Trophoblast cell (in vitro differentiated cells and primary cell): ENCODE data around the gene TBL2.
A peak's percentile ranks its signal among the peaks of the same experiment; 100 is the strongest.
"Not testable (repeated sequence)": the region's sequence is repeated elsewhere in the genome, so short reads cannot be mapped to it uniquely, and the experiment has no call there.

Experiments
- DNase-seq, 2 donors: peaks; one replicate each; pipeline ENCODE4 v3.0.0-alpha.2; 2016
- H2AFZ ChIP-seq: 2 replicates; pipeline ENCODE4 v1.6.1; 2013; ENCODE audit warnings: low read length, moderate library complexity, mild to moderate bottlenecking; ENCODE audit not compliant: insufficient read depth, poor library complexity
- H2AK5ac ChIP-seq: 2 replicates; pipeline ENCODE4 v1.6.1; 2013; ENCODE audit warnings: mild to moderate bottlenecking, low read length
- H2BK120ac ChIP-seq: 2 replicates; pipeline ENCODE4 v1.6.1; 2013; ENCODE audit warnings: low read length, mild to moderate bottlenecking, moderate library complexity; ENCODE audit not compliant: insufficient read depth, poor library complexity
- H2BK12ac ChIP-seq: 2 replicates; pipeline ENCODE4 v1.6.1; 2013; ENCODE audit warnings: mild to moderate bottlenecking, low read length, moderate library complexity
- H2BK5ac ChIP-seq: 2 replicates; pipeline ENCODE4 v1.6.1; 2013; ENCODE audit warnings: low read length, low read depth, moderate library complexity, mild to moderate bottlenecking; ENCODE audit not compliant: poor library complexity
- H3K14ac ChIP-seq: 2 replicates; pipeline ENCODE4 v1.6.1; 2013; ENCODE audit warnings: mild to moderate bottlenecking, low read length
- H3K18ac ChIP-seq: 2 replicates; pipeline ENCODE4 v1.6.1; 2013; ENCODE audit warnings: mild to moderate bottlenecking, low read length
- H3K23ac ChIP-seq: 2 replicates; pipeline ENCODE4 v1.6.1; 2013; ENCODE audit warnings: low read length
- H3K27ac ChIP-seq: 2 replicates; pipeline ENCODE4 v1.5.1; 2013; ENCODE audit warnings: low read depth, mild to moderate bottlenecking, inconsistent platforms, low read length, moderate library complexity
- H3K27me3 ChIP-seq: 2 replicates; pipeline ENCODE4 v1.6.1; 2013; ENCODE audit warnings: inconsistent platforms, mild to moderate bottlenecking, low read length, moderate library complexity; ENCODE audit not compliant: insufficient read depth
- H3K36me3 ChIP-seq, 2 experiments: 1 replicate in 1 of 2; 2 replicates in 1 of 2; pipeline ENCODE4 v1.6.1; 2013; ENCODE audit warnings: low read length in 2 of 2, mild to moderate bottlenecking in 2 of 2, moderate library complexity in 1 of 2; ENCODE audit not compliant: insufficient read depth in 2 of 2, control insufficient read depth in 1 of 2
- H3K4ac ChIP-seq: 2 replicates; pipeline ENCODE4 v1.6.1; 2013; ENCODE audit warnings: low read depth, mild to moderate bottlenecking, low read length, moderate library complexity
- H3K4me1 ChIP-seq, 2 experiments: 1 replicate in 1 of 2; 2 replicates in 1 of 2; pipeline ENCODE4 v1.6.1; 2013; ENCODE audit warnings: low read length in 2 of 2, mild to moderate bottlenecking in 2 of 2, moderate library complexity in 1 of 2; ENCODE audit not compliant: insufficient read depth in 2 of 2, control insufficient read depth in 1 of 2
- H3K4me2 ChIP-seq: 2 replicates; pipeline ENCODE4 v1.6.1; 2013; ENCODE audit warnings: inconsistent platforms, mild to moderate bottlenecking, low read length, moderate library complexity
- H3K4me3 ChIP-seq: 2 replicates; pipeline ENCODE4 v1.5.1; 2013; ENCODE audit warnings: mild to moderate bottlenecking, low read depth, low read length, inconsistent platforms
- H3K79me1 ChIP-seq: one replicate; pipeline ENCODE4 v1.6.1; 2013; ENCODE audit warnings: low read length
- H3K79me2 ChIP-seq: 2 replicates; pipeline ENCODE4 v1.6.1; 2013; ENCODE audit warnings: low read length, mild to moderate bottlenecking; ENCODE audit not compliant: control insufficient read depth, insufficient read depth, poor library complexity
- H3K9ac ChIP-seq: 2 replicates; pipeline ENCODE4 v1.6.1; 2013; ENCODE audit warnings: mild to moderate bottlenecking, low read length
- H3K9me3 ChIP-seq: 2 replicates; pipeline ENCODE4 v1.6.1; 2013; ENCODE audit warnings: low read depth, mild to moderate bottlenecking, control low read depth, inconsistent platforms, low read length; ENCODE audit not compliant: insufficient read depth
- H4K12ac ChIP-seq: 2 replicates; pipeline ENCODE4 v1.6.1; 2013; ENCODE audit warnings: low read depth, mild to moderate bottlenecking, low read length, moderate library complexity
- H4K8ac ChIP-seq: 2 replicates; pipeline ENCODE4 v1.6.1; 2013; ENCODE audit warnings: low read depth, mild to moderate bottlenecking, low read length, moderate library complexity
- H4K91ac ChIP-seq: one replicate; pipeline ENCODE4 v1.6.1; 2013; ENCODE audit warnings: low read depth, mild to moderate bottlenecking, low read length, moderate library complexity
- WGBS: extraction: QIAGEN DNeasy Blood & Tissue Kit; methylation state at CpG from one replicate; pipeline ENCODE4 v1.1.7; 2013; ENCODE audit warnings: missing lambda C conversion rate; ENCODE audit not compliant: insufficient read length, insufficient coverage; ENCODE audit errors: extremely low coverage; 5-methylcytosine and 5-hydroxymethylcytosine counted together

Gene TBL2

DNA sequence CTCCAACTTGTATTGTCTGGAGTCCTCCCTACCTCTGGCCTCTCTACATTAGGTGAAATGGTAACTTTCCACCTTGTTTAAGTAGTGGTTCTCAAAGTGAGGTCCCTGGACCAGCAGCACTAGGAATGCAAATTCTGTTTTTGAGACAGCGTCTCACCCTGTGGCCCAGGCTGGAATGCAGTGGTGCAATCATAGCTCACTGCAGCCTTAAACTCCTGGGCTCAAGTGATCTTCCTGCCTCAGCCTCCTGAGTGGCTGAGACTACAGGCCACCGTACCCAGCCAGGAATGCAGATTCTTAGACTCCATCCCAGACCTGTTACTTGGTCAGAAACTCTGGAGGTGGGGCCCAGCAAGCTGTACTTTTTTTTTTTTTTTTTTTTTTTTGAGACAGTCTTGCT is 6.8 kb upstream of the TBL2 start:
- Histone ChIP-seq H3K27me3 (no peaks in the 10 kb centered on the region), H3K9me3 (no peaks in the 10 kb centered on the region), H3K4me3 (no peak overlapping the region), H3K18ac (no peak overlapping the region), H4K12ac (no peak overlapping the region), H3K4me1 (peaks cover 0 to 4% of the 10 kb centered on the region in 2 experiments), H3K23ac (no peak overlapping the region), H2BK12ac (no peak overlapping the region), H3K9ac (no peak overlapping the region), H3K4me2 (no peak overlapping the region), H3K79me1 (no peaks in the 10 kb centered on the region), H3K36me3 (no peaks in the 10 kb centered on the region), H3K27ac (no peak overlapping the region), H2AFZ (no peak overlapping the region), H2BK5ac (no peak overlapping the region), H3K4ac (no peak overlapping the region), H4K91ac (no peak overlapping the region), H3K79me2 (no peaks in the 10 kb centered on the region), H2BK120ac (no peak overlapping the region), H2AK5ac (no peak overlapping the region), H4K8ac (no peak overlapping the region), H3K14ac (no peak overlapping the region)
- DNase-seq, result peak in 1 of 2 donors; percentile 26
- no CpG with 5 or more reads among the region's 2 CpGs for WGBS

- H3K9ac ChIP-seq, result no peak overlapping the region
- no peak overlapping the region for H4K8ac ChIP-seq
- no peak overlapping the region for H2BK5ac ChIP-seq
- no peak overlapping the region for H4K91ac ChIP-seq
- no peaks in the 10 kb centered on the region for H3K27me3 ChIP-seq
- H3K4me1 ChIP-seq, result peaks cover under 1 to 6% of the 10 kb centered on the region in 2 experiments
- H3K9me3 ChIP-seq, result no peaks in the 10 kb centered on the region
- H3K18ac ChIP-seq, result no peak overlapping the region
- H3K4me3 ChIP-seq, result no peak overlapping the region
- no peak overlapping the region for H3K4me2 ChIP-seq
- H2AFZ ChIP-seq, result no peak overlapping the region
- no peak overlapping the region for H3K27ac ChIP-seq
- peaks cover 5% of the 10 kb centered on the region for H3K79me1 ChIP-seq
- peak in 1 of 2 donors; percentile 9 for DNase-seq
- no CpG with 5 or more reads among the region's 6 CpGs for WGBS
- no peak overlapping the region for H3K14ac ChIP-seq
- peaks cover 5% of the 10 kb centered on the region for H3K79me2 ChIP-seq
- no peak overlapping the region for H3K4ac ChIP-seq
- H3K23ac ChIP-seq, result no peak overlapping the region
- H2BK12ac ChIP-seq, result no peak overlapping the region
- no peak overlapping the region for H2AK5ac ChIP-seq
- H3K36me3 ChIP-seq, result no peaks in the 10 kb centered on the region
- no peak overlapping the region for H4K12ac ChIP-seq
- no peak overlapping the region for H2BK120ac ChIP-seq
These were observed 4.4 kb upstream of the TBL2 start for GRCh38 chr7:73582664-73583202.

GRCh38 chr7:73581006-73581405 is 2.6 kb upstream of the TBL2 start:
- not testable (repeated sequence) for H3K23ac ChIP-seq, H3K4me3 ChIP-seq, H4K91ac ChIP-seq, H2AFZ ChIP-seq, H4K12ac ChIP-seq, H3K27ac ChIP-seq, DNase-seq, H4K8ac ChIP-seq, H2BK120ac ChIP-seq, H3K4me2 ChIP-seq, H3K79me1 ChIP-seq, H3K14ac ChIP-seq, H3K9ac ChIP-seq, H2AK5ac ChIP-seq, H3K27me3 ChIP-seq, H3K4ac ChIP-seq, H3K9me3 ChIP-seq, H2BK5ac ChIP-seq, H2BK12ac ChIP-seq, H3K18ac ChIP-seq, H3K36me3 ChIP-seq
- Histone ChIP-seq H3K79me2 (peaks cover 11% of the 10 kb centered on the region), H3K4me1 (peaks cover 7 to 11% of the 10 kb centered on the region in 2 experiments)
- no CpG with 5 or more reads among the region's 9 CpGs for WGBS

DNA sequence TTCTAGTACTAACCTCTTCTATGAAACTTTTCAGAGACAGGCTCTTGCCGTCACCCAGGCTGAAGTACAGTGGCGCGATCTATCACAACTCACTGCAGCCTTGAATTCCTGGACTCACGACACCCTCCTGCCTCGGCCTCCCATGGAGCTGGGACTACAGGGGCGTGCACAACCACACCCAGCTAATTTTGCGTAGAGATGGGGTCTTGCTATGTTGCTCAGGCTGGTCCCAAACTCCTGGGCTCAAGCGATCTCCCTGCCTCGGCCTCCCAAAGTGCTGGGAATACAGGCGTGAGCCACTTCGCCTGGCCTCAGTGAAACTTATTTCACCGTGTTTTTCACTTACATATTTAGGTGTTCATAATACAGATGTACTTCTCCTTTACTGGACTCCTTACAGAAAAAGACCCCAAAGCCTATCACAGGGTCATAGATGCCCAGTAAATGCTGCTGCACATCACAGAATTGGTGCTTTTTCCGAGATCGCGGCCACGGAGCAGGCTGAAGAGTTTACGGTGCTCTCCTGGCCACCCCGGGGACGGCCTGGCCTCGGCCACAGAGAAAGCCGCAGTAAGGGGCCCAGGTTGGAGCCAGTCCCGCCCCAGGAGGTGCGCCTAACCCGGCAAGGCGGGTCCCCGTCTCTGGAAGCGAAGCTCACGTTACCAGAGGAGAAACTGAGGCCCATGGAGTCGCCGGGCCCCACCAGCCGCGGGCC is 595 bp downstream of the TBL2 start:
- Histone ChIP-seq H3K79me2 (peaks cover 11% of the 10 kb centered on the region), H4K91ac (peak overlapping the region; percentile 89), H4K8ac (peak overlapping the region; percentile 82), H3K4me3 (peak overlapping the region; percentile 95), H3K14ac (peak overlapping the region; percentile 72), H3K36me3 (peaks cover 20 to 23% of the 10 kb centered on the region in 2 experiments), H3K4me2 (peak overlapping the region; percentile 84), H2BK12ac (no peak overlapping the region), H2AK5ac (peak overlapping the region; percentile 85), H3K23ac (no peak overlapping the region), H3K18ac (peak overlapping the region; percentile 82), H2BK5ac (peak overlapping the region; percentile 66), H4K12ac (peak overlapping the region; percentile 92), H3K4ac (peak overlapping the region; percentile 97), H3K27ac (peak overlapping the region; percentile 51), H3K9ac (peak overlapping the region; percentile 92), H3K27me3 (no peaks in the 10 kb centered on the region), H2AFZ (peak overlapping the region; percentile 76), H3K79me1 (peaks cover 5% of the 10 kb centered on the region), H3K4me1 (peaks cover 7 to 11% of the 10 kb centered on the region in 2 experiments), H3K9me3 (no peaks in the 10 kb centered on the region), H2BK120ac (peak overlapping the region; percentile 37)
- peak; percentile 22 to 44 for DNase-seq
- WGBS, result no CpG with 5 or more reads among the region's 32 CpGs
